Stomach smooth muscle (tissue), 2 donors: ENCODE measurements around the gene UNC50.

Source experiments
- H3K27ac ChIP-seq: one replicate; pipeline ENCODE4 v1.7.0; 2013; ENCODE audit warnings: mild to moderate bottlenecking, low read length, inconsistent platforms
- H3K27me3 ChIP-seq, 2 donors: one replicate each; pipeline ENCODE4 v1.7.0; 2013; ENCODE audit warnings: low read length in 2 of 2; ENCODE audit not compliant: insufficient read depth in 2 of 2, control insufficient read depth in 1 of 2
- H3K36me3 ChIP-seq, 2 donors: one replicate each; pipeline ENCODE4 v1.7.0; 2013; ENCODE audit warnings: low read length in 2 of 2; ENCODE audit not compliant: control insufficient read depth in 2 of 2, insufficient read depth in 2 of 2
- H3K4me1 ChIP-seq: one replicate; pipeline ENCODE4 v1.7.0; 2013; ENCODE audit warnings: low read length; ENCODE audit not compliant: control insufficient read depth, insufficient read depth
- H3K4me3 ChIP-seq, 2 donors: one replicate each; pipeline ENCODE4 v1.7.0; 2013; ENCODE audit warnings: low read length in 2 of 2
- H3K9ac ChIP-seq, 2 donors: one replicate each; pipeline ENCODE4 v1.7.0; 2013; ENCODE audit warnings: low read length in 2 of 2, mild to moderate bottlenecking in 1 of 2
- H3K9me3 ChIP-seq, 2 donors: one replicate each; pipeline ENCODE4 v1.7.0; 2013; ENCODE audit warnings: low read length in 2 of 2; ENCODE audit not compliant: control insufficient read depth in 2 of 2
- donor health status: healthy.
- donor health status: Pancreatic carcinoma.

The UNC50 gene

GRCh38 chr2:98565941-98566340 is 42.4 kb upstream of the UNC50 start:
- Histone ChIP-seq H3K36me3 (peaks cover 48 to 66% of the 10 kb centered on the region in 2 donors), H3K27ac (no peak overlapping the region), H3K4me1 (peaks cover 23% of the 10 kb centered on the region), H3K4me3 (no peak overlapping the region), H3K27me3 (no peaks in the 10 kb centered on the region), H3K9ac (no peak overlapping the region), H3K9me3 (no peaks in the 10 kb centered on the region)

- Histone ChIP-seq H3K27me3 (no peaks in the 10 kb centered on the region), H3K36me3 (peaks cover 48 to 74% of the 10 kb centered on the region in 2 donors), H3K4me1 (peaks cover 1% of the 10 kb centered on the region), H3K4me3 (no peak overlapping the region), H3K27ac (no peak overlapping the region), H3K9ac (no peak overlapping the region), H3K9me3 (no peaks in the 10 kb centered on the region)
Observed at GRCh38 chr2:98568161-98568956, 40.0 kb upstream of the UNC50 start.

DNA sequence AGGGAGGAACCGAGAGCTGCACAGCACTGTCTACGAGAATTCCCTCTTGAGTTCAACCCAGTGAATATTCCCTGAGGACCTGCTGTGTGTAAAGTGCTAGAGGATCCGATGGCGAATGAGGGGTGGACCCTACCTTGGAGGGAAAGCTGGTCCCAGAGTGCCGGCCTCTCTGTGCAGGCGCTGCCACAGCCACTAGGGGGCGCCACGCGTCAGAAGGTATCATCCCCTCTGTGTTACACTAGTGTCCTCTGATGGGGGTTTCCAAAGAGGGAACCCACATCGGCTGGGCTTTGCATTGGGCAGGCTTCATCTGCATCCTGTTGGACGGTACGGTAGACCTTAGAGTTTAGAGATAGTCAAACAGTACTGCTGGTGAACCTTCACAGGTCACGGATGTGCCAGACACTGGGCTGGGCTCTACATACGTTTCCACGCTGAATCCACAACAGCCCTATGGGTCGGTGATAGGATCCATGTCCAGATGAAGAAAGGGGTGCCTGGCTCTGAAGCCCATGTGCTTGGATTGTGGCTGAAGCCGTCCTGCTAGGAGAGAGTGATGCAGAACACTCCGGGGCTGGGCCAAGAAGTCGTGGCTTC is 39.1 kb upstream of the UNC50 start:
- Histone ChIP-seq H3K4me3 (no peak overlapping the region), H3K27me3 (no peaks in the 10 kb centered on the region), H3K9me3 (no peaks in the 10 kb centered on the region), H3K4me1 (no peaks in the 10 kb centered on the region), H3K36me3 (peaks cover 44 to 70% of the 10 kb centered on the region in 2 donors), H3K9ac (no peak overlapping the region), H3K27ac (no peak overlapping the region)

DNA sequence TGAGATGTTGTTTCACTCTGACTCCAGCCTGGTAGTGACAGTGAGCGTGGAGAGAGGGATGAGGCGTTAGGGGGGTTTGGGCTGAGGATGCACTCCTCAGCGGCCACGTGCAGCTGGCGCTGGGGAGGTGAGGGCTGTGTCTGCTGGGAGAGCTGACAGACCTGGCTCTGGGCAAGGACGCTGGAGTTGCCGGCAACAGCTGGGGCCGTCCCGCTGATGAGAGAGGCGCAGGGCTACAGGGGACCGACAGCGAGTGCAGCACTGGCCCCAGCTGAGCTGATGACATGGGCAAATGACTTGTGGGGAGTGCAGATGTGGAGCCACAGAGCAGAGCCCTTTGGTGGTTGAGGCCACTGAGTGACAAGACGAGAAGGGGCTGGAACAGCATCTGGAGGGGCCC is 38.5 kb upstream of the UNC50 start:
- Histone ChIP-seq H3K36me3 (peaks cover 39 to 69% of the 10 kb centered on the region in 2 donors), H3K9me3 (no peaks in the 10 kb centered on the region), H3K9ac (no peak overlapping the region), H3K27me3 (no peaks in the 10 kb centered on the region), H3K4me3 (no peak overlapping the region), H3K4me1 (no peaks in the 10 kb centered on the region), H3K27ac (no peak overlapping the region)

DNA sequence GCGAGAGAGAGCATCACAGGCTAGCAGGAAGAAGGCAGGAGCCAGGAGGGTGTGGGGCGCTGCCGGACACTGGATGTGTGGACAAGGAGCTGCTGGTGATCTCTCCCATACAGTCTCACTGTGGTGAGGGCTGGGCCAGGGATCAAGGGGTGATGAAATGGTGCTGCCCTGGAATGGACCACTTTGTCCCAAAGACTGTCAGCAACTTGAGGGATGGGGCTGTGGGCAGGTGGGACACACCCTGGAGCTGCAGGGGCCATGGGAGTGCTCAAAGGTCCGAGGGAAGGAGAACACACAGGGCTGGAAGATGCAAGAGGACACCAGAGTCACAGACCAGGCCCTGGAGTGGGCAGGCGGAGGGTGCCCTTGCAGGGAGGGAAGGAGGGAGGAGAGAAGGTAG is 38.0 kb upstream of the UNC50 start:
- H3K27me3 ChIP-seq = no peaks in the 10 kb centered on the region
- H3K36me3 ChIP-seq = peaks cover 39 to 68% of the 10 kb centered on the region in 2 donors

DNA sequence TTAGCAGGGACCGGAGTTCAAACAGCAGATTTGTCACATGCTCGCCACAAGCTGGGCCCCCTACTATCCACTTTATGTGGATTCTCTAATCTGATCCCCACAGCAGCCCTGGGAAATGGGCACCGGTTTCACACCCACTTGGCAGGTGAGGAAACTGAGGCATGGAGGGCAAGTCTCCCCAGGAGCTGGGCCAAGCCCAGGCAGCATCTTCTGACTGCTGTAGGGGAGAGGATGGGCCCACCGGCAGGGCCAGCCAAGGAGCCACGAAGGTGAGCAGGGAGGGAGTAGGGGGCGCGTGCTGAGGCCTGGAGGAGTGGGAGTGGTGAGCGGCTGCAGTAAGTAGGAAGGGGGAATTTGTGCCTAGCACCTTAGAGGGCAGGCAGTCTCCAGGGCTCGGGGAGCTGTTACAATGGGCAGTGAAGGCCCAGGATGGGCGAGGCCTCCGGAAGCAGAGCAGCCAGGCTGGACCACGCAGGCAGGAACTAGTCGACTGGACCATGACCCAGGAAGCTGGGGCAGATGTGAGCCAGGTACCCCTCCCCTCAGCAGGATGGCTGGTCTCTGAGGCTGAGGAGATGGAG is 37.2 kb upstream of the UNC50 start:
- peaks cover 35 to 62% of the 10 kb centered on the region in 2 donors for H3K36me3 ChIP-seq
- no peaks in the 10 kb centered on the region for H3K27me3 ChIP-seq
- H3K9me3 ChIP-seq = no peaks in the 10 kb centered on the region
- H3K9ac ChIP-seq = no peak overlapping the region
- H3K4me3 ChIP-seq = no peak overlapping the region
- H3K27ac ChIP-seq = no peak overlapping the region
- H3K4me1 ChIP-seq = no peaks in the 10 kb centered on the region

More for the DNA sequence above, 38.0 kb upstream of the UNC50 start:
- Histone ChIP-seq H3K27ac (no peak overlapping the region), H3K9me3 (no peaks in the 10 kb centered on the region), H3K4me1 (no peaks in the 10 kb centered on the region), H3K9ac (no peak overlapping the region), H3K4me3 (no peak overlapping the region)

GRCh38 chr2:98571796-98572195 is 36.6 kb upstream of the UNC50 start:
- peaks cover 29 to 62% of the 10 kb centered on the region in 2 donors for H3K36me3 ChIP-seq

DNA sequence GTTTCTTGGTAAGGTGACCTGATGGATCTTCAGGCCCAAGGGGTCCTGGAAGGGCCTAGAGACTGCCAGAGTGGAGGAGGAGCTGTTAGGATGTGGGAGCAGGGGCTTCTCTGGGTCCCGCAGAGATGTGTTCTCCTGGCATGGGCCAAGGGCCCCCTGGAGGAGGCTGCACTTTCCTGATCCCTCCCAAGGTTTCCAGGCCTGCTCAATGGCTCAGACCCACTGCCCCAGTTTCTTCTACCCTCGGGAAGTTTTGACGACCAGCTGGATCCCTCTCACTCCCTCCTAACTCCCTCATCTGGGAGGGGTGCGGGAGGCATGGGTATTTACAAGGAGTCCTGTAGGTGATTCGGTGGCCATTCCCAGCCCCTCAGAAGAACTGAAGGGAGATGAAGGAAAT is 36.2 kb upstream of the UNC50 start:
- Histone ChIP-seq H3K27ac (no peak overlapping the region), H3K36me3 (peaks cover 28 to 63% of the 10 kb centered on the region in 2 donors), H3K4me1 (no peaks in the 10 kb centered on the region), H3K27me3 (no peaks in the 10 kb centered on the region), H3K9ac (no peak overlapping the region), H3K4me3 (no peak overlapping the region), H3K9me3 (no peaks in the 10 kb centered on the region)

More at GRCh38 chr2:98571796-98572195, 36.6 kb upstream of the UNC50 start:
- H3K27ac ChIP-seq = no peak overlapping the region
- H3K4me1 ChIP-seq = no peaks in the 10 kb centered on the region
- no peaks in the 10 kb centered on the region for H3K27me3 ChIP-seq
- no peak overlapping the region for H3K9ac ChIP-seq
- H3K4me3 ChIP-seq = no peak overlapping the region
- no peaks in the 10 kb centered on the region for H3K9me3 ChIP-seq

- Histone ChIP-seq H3K36me3 (peaks cover 28 to 62% of the 10 kb centered on the region in 2 donors), H3K27ac (no peak overlapping the region), H3K9ac (no peak overlapping the region), H3K4me3 (no peak overlapping the region), H3K9me3 (no peaks in the 10 kb centered on the region), H3K4me1 (no peaks in the 10 kb centered on the region), H3K27me3 (no peaks in the 10 kb centered on the region)
Observed at GRCh38 chr2:98572676-98573075, 35.7 kb upstream of the UNC50 start.

GRCh38 chr2:98573426-98573825 is 35.0 kb upstream of the UNC50 start:
- Histone ChIP-seq H3K9me3 (no peaks in the 10 kb centered on the region), H3K9ac (no peak overlapping the region), H3K36me3 (peaks cover 29 to 55% of the 10 kb centered on the region in 2 donors), H3K4me1 (no peaks in the 10 kb centered on the region), H3K27ac (no peak overlapping the region), H3K27me3 (no peaks in the 10 kb centered on the region), H3K4me3 (no peak overlapping the region)
